Panc1 (cell line): ENCODE data around the gene LTF.

ENCODE experiments used
- CTCF ChIP-seq: fragments of 450-650 bp; IDR thresholded peaks from 2 replicates; pipeline ENCODE4 v1.5.1; 2017; ENCODE audit warnings: mild to moderate bottlenecking
- POLR2AphosphoS5 ChIP-seq: IDR thresholded peaks from 2 replicates; pipeline ENCODE4 v1.6.1; 2012; ENCODE audit warnings: mild to moderate bottlenecking, low read depth, low read length, moderate library complexity

GRCh38 chr3:46492890-46493547 lies 28.3 kb upstream of the LTF start:
- TF ChIP-seq CTCF = no peak
- TF ChIP-seq POLR2AphosphoS5 = no peak
